ENCODE results near the gene BEST2. TPM values are rescaled to one million over a fixed set of nuclear protein-coding genes. Genes with fewer than 3 reads are reported as not detected.

BEST2 gene
- total RNA-seq = not detected
- polyA plus RNA-seq = not detected
- long read RNA-seq, donor 1 = 0 reads
- long read RNA-seq, donor 2 = 0 reads
- long read RNA-seq, donor 3 = 0 reads

DNA sequence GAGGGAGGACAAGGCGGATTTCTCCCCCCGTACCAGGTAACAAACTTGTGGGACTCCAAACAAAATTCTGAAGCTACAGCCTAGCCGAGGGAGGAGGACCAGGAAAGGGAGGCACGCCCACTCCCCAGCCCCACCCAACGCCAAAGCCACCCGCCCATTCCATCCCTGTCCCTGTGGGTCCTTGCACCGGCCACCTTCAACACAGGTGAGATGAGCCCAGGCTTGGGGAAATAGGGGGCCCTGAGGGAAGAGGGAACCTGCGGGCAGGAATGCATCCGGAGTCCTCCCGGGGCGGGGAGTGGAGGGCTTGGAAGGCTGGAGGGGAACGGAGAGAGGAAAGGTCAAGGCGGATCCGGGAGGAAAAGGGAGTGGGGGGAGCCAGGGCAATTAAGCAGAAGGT is at the start of gene BEST2:
BEST2 (plus strand) TSS at position 157 of the 400 bp plus-strand sequence. CDS start 802 bp downstream, outside the sequence.
- TF ChIP-seq, protein P1, sequence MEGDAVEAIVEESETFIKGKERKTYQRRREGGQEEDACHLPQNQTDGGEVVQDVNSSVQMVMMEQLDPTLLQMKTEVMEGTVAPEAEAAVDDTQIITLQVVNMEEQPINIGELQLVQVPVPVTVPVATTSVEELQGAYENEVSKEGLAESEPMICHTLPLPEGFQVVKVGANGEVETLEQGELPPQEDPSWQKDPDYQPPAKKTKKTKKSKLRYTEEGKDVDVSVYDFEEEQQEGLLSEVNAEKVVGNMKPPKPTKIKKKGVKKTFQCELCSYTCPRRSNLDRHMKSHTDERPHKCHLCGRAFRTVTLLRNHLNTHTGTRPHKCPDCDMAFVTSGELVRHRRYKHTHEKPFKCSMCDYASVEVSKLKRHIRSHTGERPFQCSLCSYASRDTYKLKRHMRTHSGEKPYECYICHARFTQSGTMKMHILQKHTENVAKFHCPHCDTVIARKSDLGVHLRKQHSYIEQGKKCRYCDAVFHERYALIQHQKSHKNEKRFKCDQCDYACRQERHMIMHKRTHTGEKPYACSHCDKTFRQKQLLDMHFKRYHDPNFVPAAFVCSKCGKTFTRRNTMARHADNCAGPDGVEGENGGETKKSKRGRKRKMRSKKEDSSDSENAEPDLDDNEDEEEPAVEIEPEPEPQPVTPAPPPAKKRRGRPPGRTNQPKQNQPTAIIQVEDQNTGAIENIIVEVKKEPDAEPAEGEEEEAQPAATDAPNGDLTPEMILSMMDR (IDR thresholded peaks at IDR 0.05) = no peak
- ATAC-seq (no peak), DNase-seq (no peak)
- H3K36me3 ChIP-seq = peaks cover 0 to 19% (median 12%) of the 10 kb centered on the region in 9 donors
- WGBS, 2 donors = 50 to 51% methylated on average over 14 of the region's 14 CpGs
- H3K4me1 ChIP-seq = no peaks in the 10 kb centered on the region
- intact Hi-C loops (cut with DNase I) = no loop called here
- H3K27me3 ChIP-seq = peaks cover 0 to 50% (median 29%) of the 10 kb centered on the region in 7 donors
- no peak within 1 kb of the TSS for H3K27ac ChIP-seq
- no peak within 1 kb of the TSS for H3K4me3 ChIP-seq
- peaks cover 0 to 9% (median 0%) of the 10 kb centered on the region in 11 donors for H3K9me3 ChIP-seq

GRCh38 chr19:12703046-12703445 is 48.5 kb upstream of the BEST2 start:
- DNase-seq (no peak), ATAC-seq (no peak)
- TF ChIP-seq, protein P1 (IDR thresholded peaks at IDR 0.05) = no peak
- peaks cover 7 to 99% (median 67%) of the 10 kb centered on the region in 9 donors for H3K36me3 ChIP-seq
- H3K4me3 ChIP-seq = no peak overlapping the region
- 60 to 64% methylated on average over 9 of the region's 9 CpGs for WGBS, 2 donors
- no peaks in the 10 kb centered on the region for H3K4me1 ChIP-seq
- intact Hi-C loops (cut with DNase I) = loop anchor here in 1 of 10 donors (10.0 kb wide), 1 partner anchor 102 kb away; the partner anchor contains the start of genes PRDX2, RNASEH2A and THSD8
- H3K27me3 ChIP-seq = no peaks in the 10 kb centered on the region
- H3K9me3 ChIP-seq = no peaks in the 10 kb centered on the region
- no peak overlapping the region for H3K27ac ChIP-seq

DNA sequence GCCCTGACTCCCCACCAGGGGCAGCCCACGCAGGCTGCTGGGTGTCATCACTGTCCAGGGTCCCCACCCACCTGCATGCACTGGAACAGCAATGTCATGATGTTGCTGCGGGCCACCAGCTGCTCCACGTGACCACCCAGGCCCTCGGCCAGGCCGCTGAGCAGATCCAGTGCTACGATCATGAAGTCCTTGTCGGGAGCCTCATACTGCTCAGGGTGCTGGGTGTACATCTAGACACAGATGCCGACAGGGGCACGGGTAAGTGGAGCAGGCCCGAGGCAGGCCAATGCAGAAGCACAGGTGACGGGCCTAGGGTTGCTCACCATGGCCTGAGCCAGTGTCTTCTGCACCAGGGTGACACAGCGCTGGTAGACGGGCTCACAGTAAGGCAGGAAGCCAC is 46.4 kb upstream of the BEST2 start:
- 91 to 96% methylated on average over 13 of the region's 13 CpGs for WGBS, 2 donors
- no peaks in the 10 kb centered on the region for H3K27me3 ChIP-seq
- no peaks in the 10 kb centered on the region for H3K4me1 ChIP-seq
- DNase-seq = no peak
- no peak for ATAC-seq
- H3K36me3 ChIP-seq = peaks cover 7 to 100% (median 84%) of the 10 kb centered on the region in 9 donors
- H3K27ac ChIP-seq = no peak overlapping the region
- no peak overlapping the region for H3K4me3 ChIP-seq
- TF ChIP-seq, protein P1 (IDR thresholded peaks at IDR 0.05) = no peak
- intact Hi-C loops (cut with DNase I) = loop anchor here in 1 of 10 donors (10.0 kb wide), 1 partner anchor 100 kb away; the partner anchor contains the start of genes PRDX2, RNASEH2A and THSD8
- no peaks in the 10 kb centered on the region for H3K9me3 ChIP-seq

DNA sequence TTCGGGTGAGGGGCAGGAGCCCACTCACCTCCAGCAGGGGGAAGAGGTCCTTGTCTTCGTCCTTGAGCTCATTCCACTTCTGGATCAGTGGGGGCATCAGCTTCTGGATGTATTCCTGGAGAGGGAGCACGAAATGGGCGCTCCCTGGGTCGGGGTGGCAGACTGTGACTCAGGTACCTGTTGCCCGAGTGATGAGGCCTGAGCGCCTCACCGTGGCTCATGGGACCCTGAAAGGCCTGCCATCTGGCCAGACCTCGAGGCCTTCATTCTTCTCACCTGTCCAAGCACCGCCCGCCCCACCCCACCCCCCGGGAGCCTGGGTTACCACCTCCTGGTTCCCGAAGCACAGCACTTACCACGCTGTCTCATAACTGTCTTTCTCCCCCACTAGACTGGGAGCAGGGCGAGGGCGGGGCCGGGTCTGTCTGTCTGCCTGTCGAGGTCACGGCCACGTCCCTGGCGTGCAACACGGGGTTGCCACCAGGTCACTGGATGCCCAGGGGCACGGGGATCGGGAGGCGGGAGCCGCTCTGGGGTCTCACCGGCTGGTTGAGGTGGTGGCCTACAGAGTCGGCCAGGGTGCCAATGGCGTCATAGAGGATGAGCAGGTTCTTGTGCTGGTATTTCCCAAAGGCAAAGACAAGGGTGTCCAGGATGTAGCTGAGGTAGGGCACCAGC is 45.8 kb upstream of the BEST2 start:
- DNase-seq = no peak

More for the DNA sequence above, 45.8 kb upstream of the BEST2 start:
- ATAC-seq = no peak
- H3K36me3 ChIP-seq = peaks cover 7 to 100% (median 85%) of the 10 kb centered on the region in 9 donors
- H3K27me3 ChIP-seq = no peaks in the 10 kb centered on the region
- H3K4me3 ChIP-seq = no peak overlapping the region
- 93% methylated on average over 29 of the region's 29 CpGs for WGBS, 2 donors
- intact Hi-C loops (cut with DNase I) = loop anchor here in 1 of 10 donors (10.0 kb wide), 1 partner anchor 99 kb away; the partner anchor contains the start of genes PRDX2, RNASEH2A and THSD8
- H3K9me3 ChIP-seq = no peaks in the 10 kb centered on the region
- H3K4me1 ChIP-seq = no peaks in the 10 kb centered on the region
- TF ChIP-seq, protein P1 (IDR thresholded peaks at IDR 0.05) = no peak
- H3K27ac ChIP-seq = no peak overlapping the region
